ENCODE results near the gene CETN1.

The CETN1 gene

GRCh38 chr18:580154-580553, at the start of gene CETN1:
TSS of gene CETN1 (plus strand) at chr18:580380. CDS start at chr18:580409, 29 bp downstream.
- DNase-seq (ENCODE audit: extremely low read depth in 1 of 2, low read depth in 1 of 2), result no peak

GRCh38 chr18:532018-532417, 48.2 kb upstream of the CETN1 start:
- DNase-seq (ENCODE audit: extremely low read depth in 1 of 2, low read depth in 1 of 2), result no peak

- DNase-seq (ENCODE audit: extremely low read depth in 1 of 2, low read depth in 1 of 2), result no peak
Measured at GRCh38 chr18:532632-533031, 47.5 kb upstream of the CETN1 start.

DNA sequence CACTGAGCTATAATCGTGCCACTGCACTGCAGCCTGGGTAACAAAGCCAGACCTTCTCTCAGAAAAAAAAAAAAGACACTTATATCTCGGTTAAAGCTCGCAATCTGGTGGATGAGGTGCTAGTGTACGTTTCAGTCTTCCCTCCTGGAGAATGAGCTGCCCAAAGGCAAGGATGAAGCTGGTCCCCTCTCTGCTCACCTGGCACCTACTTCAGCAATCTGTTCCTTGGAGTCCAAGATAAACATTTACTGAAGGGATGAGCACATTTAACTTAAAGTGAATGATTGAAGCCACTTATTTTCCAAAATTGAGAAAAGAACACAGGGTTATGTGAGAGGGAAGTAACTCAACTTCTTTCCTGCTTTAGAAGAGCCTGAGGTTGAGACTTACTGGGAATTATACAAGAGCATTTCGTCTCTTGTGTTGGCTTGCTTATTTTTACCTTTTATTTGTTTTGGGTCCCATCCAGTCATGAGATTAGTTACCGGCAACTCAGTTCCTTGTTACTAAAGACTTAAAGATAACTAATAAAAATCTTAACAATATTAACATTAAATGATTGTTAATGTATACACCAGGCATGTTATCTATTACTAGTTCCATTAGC, 46.1 kb upstream of the CETN1 start:
- no peak for DNase-seq (ENCODE audit: extremely low read depth in 1 of 2, low read depth in 1 of 2)

DNA sequence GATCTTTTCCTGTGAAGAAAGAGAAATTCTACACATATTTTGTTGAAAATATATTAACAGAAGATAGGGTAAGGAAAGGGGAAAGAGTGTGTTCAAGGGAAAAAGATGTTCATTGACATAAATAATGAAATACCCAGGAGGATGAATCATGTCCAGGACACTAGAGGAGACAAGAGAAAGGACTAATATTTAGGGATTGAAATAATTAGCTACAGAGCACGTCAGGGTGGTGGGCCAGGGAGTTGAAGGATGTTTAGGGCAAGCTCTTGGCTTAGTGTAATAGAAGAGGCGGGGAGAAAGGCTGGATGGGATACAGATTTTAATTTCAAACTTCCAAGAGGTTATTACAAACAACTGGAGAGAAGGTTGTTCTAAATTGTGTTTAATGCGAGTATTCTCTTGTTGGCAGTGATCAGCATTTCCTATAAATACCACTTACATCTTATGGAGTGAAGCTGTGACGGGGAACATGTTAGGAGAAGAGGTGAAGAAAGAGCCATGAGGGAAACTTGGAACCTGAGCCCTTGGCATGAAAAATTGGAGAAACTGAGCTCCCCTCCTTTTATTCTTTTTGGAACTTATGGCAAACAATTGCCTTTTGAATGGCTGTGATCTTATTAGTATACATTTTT, 36.6 kb upstream of the CETN1 start:
- no peak for DNase-seq (ENCODE audit: extremely low read depth in 1 of 2, low read depth in 1 of 2)

DNA sequence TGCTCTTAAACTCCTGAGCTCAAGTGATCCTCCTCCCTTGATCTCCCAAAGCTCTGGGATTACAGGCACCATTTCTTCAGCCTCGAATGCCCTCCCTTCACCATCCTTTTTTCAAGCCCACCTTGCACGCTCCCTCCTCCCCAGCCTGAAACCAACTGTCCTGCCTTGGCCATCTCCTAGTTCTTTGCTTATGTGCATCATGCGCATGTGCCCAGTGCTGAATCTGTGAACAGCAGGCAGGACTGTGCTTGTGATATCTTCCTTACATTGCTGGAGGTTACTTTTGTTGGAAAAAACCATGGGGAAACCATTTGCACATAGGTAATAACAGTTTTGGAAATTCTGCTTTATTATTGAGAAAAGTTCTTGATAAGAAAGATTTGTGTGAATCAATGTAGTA, 30.2 kb upstream of the CETN1 start:
- DNase-seq (ENCODE audit: extremely low read depth in 1 of 2, low read depth in 1 of 2), result no peak

- DNase-seq (ENCODE audit: extremely low read depth in 1 of 2, low read depth in 1 of 2), result no peak
Measured at GRCh38 chr18:551404-552061, 28.6 kb upstream of the CETN1 start.

DNA sequence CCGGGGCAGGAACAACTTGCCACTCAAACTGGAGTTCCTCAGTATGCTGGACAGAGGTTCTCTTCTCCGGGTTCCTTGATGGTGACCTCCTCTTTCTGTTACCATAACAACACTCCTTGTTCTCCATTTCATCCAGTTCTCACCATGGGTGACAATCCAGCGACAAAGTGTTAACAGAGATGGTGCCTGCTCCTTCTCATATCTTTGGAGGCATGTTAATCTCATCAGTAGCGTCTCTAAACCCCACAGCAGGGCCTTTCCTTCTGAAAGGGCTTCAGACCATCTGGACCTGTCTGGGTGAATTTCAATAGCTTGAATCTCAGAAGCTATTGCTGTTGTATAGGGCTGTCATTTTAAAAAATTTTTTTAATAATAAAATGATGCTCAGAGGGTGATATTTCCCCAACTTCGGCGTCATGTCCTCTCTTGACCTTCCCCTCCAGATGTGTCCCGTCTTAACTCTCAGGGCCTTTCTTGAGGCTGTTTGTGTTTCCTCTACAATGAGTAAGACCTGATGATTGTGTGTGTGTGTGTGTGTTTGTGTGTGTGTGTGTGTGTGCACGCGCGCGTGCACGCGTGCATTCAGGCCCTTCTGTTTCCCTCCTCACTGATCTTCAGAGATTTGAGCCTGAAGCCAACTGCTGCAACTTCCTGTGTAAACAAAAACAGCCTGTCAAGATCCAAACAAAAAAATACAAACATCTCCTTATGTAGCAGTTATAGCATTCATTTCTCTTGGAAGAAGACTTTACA, 24.3 kb upstream of the CETN1 start:
- DNase-seq (ENCODE audit: extremely low read depth in 1 of 2, low read depth in 1 of 2), result no peak

GRCh38 chr18:564708-565561, 15.2 kb upstream of the CETN1 start:
- no peak for DNase-seq (ENCODE audit: extremely low read depth in 1 of 2, low read depth in 1 of 2)

DNA sequence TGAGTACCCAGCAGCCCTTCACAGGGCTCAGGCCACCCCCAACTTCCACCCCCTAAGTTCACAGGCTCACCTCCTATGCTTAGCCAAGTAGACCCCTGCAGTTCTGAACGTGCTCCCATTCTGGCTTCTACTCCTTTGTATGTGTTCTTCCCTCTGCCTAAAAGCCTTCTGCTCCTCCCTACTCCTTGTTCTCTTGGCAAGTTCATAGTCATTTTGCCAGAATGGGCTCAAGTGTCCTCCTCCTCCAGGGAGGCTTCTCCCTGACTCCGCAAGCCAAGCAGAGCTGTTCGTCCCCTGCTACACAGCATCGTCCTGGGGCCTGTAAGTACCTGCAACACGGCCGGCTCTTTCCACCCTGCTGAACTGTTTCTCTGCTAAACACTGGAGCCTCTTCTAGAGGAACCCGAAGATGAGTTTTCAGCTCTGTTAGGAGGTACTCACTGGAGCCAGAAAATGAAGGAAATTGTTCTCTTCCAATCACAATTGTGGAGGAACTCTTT, 14.6 kb upstream of the CETN1 start:
- no peak for DNase-seq (ENCODE audit: extremely low read depth in 1 of 2, low read depth in 1 of 2)

GRCh38 chr18:567122-567521, 13.1 kb upstream of the CETN1 start:
- DNase-seq (ENCODE audit: extremely low read depth in 1 of 2, low read depth in 1 of 2), result no peak

GRCh38 chr18:568731-569130, 11.4 kb upstream of the CETN1 start:
- no peak for DNase-seq (ENCODE audit: extremely low read depth in 1 of 2, low read depth in 1 of 2)

DNA sequence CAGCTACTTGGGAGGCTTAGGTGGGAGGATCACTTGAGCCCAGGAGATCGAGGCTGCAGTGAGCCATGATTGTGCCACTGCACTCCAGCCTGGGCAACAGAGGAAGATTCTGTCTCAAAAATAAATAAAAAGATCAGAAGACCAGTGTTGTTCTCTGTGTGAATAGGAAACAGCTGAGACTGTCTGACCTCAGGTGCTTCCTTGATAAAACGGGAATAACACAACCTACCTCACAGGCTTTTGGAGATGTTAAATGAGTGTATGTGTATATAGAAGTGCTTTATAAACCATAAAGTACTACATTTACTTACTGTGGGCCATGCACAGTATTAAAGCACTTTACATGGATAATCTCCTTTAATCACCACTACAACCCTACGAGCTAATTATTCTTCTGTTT, 9.9 kb upstream of the CETN1 start:
- no peak for DNase-seq (ENCODE audit: extremely low read depth in 1 of 2, low read depth in 1 of 2)

GRCh38 chr18:570697-571096, 9.5 kb upstream of the CETN1 start:
- no peak for DNase-seq (ENCODE audit: extremely low read depth in 1 of 2, low read depth in 1 of 2)

- no peak for DNase-seq (ENCODE audit: extremely low read depth in 1 of 2, low read depth in 1 of 2)
Measured at GRCh38 chr18:572091-572830, 7.9 kb upstream of the CETN1 start.

GRCh38 chr18:572831-573289, 7.3 kb upstream of the CETN1 start:
- no peak for DNase-seq (ENCODE audit: extremely low read depth in 1 of 2, low read depth in 1 of 2)

GRCh38 chr18:573385-573784, 6.8 kb upstream of the CETN1 start:
- no peak for DNase-seq (ENCODE audit: extremely low read depth in 1 of 2, low read depth in 1 of 2)

DNA sequence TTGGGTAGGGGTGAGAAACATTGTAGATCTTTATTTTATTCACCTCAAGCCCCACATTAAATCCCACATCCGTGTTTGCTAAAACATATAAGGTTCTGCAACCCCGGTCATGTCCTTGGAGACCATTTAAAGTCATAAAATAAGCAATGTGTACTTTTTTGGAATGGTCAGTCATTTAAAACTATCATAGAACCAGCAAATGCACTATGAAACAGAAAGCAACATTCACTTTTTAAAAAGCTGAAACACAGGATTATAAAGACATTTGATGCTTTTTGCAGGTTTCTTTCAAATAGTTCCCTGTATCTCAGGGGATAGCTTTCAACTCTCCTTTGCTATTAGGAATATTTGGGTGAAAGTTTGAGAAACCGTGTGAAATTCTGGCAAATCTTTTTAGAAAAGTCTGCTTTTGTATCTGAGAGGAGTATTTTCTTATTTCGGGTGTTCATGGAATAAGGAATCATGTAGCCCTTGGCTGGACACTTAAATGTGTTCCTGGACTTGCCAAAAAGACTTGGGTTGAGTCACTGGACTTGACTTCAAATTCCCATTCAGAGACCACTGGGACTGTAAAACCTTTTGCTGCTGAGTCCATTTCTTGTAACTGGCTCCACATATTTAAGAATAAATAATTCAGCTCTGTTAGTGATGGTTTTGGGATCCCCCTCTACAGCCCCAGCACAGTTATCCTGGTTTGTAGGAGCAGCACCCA, 5.9 kb upstream of the CETN1 start:
- DNase-seq (ENCODE audit: extremely low read depth in 1 of 2, low read depth in 1 of 2), result no peak
